COLO668 (cell line): ENCODE data around the gene SETD7.

Source experiments
- DNase-seq: peaks from one replicate; lab custom pipeline; 2025; ENCODE audit not compliant: unreplicated experiment; lab: John Stamatoyannopoulos, UW

The SETD7 gene

GRCh38 chr4:139552517-139553307, 3.3 kb downstream of the SETD7 start:
- no peak for DNase-seq

- no peak for DNase-seq
Measured at GRCh38 chr4:139550724-139551429, 5.1 kb downstream of the SETD7 start.

GRCh38 chr4:139547979-139548378, 8.0 kb downstream of the SETD7 start:
- DNase-seq: no peak

GRCh38 chr4:139540632-139541031, 15.4 kb downstream of the SETD7 start:
- DNase-seq: no peak

GRCh38 chr4:139540161-139540560, 15.9 kb downstream of the SETD7 start:
- no peak for DNase-seq

GRCh38 chr4:139537292-139537691, 18.7 kb downstream of the SETD7 start:
- no peak for DNase-seq

GRCh38 chr4:139535871-139536234, 20.2 kb downstream of the SETD7 start:
- no peak for DNase-seq

GRCh38 chr4:139535228-139535870, 20.7 kb downstream of the SETD7 start:
- DNase-seq: no peak

- DNase-seq: no peak
Measured at GRCh38 chr4:139534287-139534950, 21.6 kb downstream of the SETD7 start.

GRCh38 chr4:139533511-139533910, 22.5 kb downstream of the SETD7 start:
- DNase-seq: no peak

- no peak for DNase-seq
Measured at GRCh38 chr4:139532947-139533346, 23.1 kb downstream of the SETD7 start.

GRCh38 chr4:139530833-139531427, 25.1 kb downstream of the SETD7 start:
- DNase-seq: peak; percentile 44

GRCh38 chr4:139528377-139529005, 27.5 kb downstream of the SETD7 start:
- no peak for DNase-seq

GRCh38 chr4:139526928-139527327, 29.1 kb downstream of the SETD7 start:
- no peak for DNase-seq

- DNase-seq: no peak
Measured at GRCh38 chr4:139525414-139525813, 30.6 kb downstream of the SETD7 start.

GRCh38 chr4:139524062-139524631, 31.9 kb downstream of the SETD7 start:
- DNase-seq: no peak

- no peak for DNase-seq
Measured at GRCh38 chr4:139523076-139523475, 32.9 kb downstream of the SETD7 start.

GRCh38 chr4:139522457-139522856, 33.6 kb downstream of the SETD7 start:
- DNase-seq: no peak

GRCh38 chr4:139521754-139522401, 34.1 kb downstream of the SETD7 start:
- no peak for DNase-seq

GRCh38 chr4:139515531-139515958, 40.5 kb downstream of the SETD7 start:
- no peak for DNase-seq
